ENCODE measurements around the gene PCIF1.
"Not testable (repeated sequence)": the region's sequence is repeated elsewhere in the genome, so short reads cannot be mapped to it uniquely, and the experiment has no call there.

The PCIF1 gene

GRCh38 chr20:45987108-45987780 lies 52.8 kb downstream of the PCIF1 start:
- no peaks in the 10 kb centered on the region for H3K36me3 ChIP-seq (ENCODE audit: insufficient read depth, low read length)
- no peak overlapping the region for H2AFZ ChIP-seq (ENCODE audit: low read length, unreplicated experiment)
- H3K4me1 ChIP-seq (ENCODE audit: control insufficient read depth, insufficient read depth, low read length, unreplicated experiment): no peaks in the 10 kb centered on the region
- no peak overlapping the region for H3K4me3 ChIP-seq (ENCODE audit: low read depth, low read length)
- no peaks in the 10 kb centered on the region for H3K79me2 ChIP-seq (ENCODE audit: control insufficient read depth, insufficient read depth, low read length, unreplicated experiment)
- no peaks in the 10 kb centered on the region for H3K27me3 ChIP-seq (ENCODE audit: insufficient read depth, low read length)
- no peak overlapping the region for H3K27ac ChIP-seq (ENCODE audit: low read depth, low read length)

DNA sequence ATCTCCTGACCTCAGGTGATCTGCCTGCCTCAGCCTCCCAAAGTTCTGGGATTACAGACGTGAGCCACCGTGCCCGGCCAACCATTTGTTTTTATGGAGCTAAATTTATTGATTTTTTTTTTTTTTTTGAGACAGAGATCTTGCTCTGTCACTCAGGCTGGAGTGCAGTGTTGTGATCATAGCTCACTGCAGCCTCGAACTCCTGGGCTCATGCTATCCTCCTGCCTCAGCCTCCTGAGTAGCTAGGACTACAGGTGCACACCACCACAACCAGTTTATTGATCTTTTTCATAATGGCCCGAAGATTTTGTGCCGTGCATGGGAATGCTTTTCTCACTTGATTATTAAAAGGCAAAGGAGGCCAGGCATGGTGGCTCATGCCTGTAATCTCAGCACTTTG lies 54.3 kb downstream of the PCIF1 start:
- H3K36me3 ChIP-seq (ENCODE audit: insufficient read depth, low read length); H3K27ac ChIP-seq (ENCODE audit: low read depth, low read length); H3K79me2 ChIP-seq (ENCODE audit: control insufficient read depth, insufficient read depth, low read length, unreplicated experiment); H2AFZ ChIP-seq (ENCODE audit: low read length, unreplicated experiment); H3K4me1 ChIP-seq (ENCODE audit: control insufficient read depth, insufficient read depth, low read length, unreplicated experiment); H3K27me3 ChIP-seq (ENCODE audit: insufficient read depth, low read length); H3K4me3 ChIP-seq (ENCODE audit: low read depth, low read length): not testable (repeated sequence)

- Histone ChIP-seq H2AFZ (ENCODE audit: low read length, unreplicated experiment) (no peak overlapping the region), H3K36me3 (ENCODE audit: insufficient read depth, low read length) (no peaks in the 10 kb centered on the region), H3K4me3 (ENCODE audit: low read depth, low read length) (no peak overlapping the region), H3K4me1 (ENCODE audit: control insufficient read depth, insufficient read depth, low read length, unreplicated experiment) (peaks cover 4% of the 10 kb centered on the region), H3K27ac (ENCODE audit: low read depth, low read length) (no peak overlapping the region), H3K27me3 (ENCODE audit: insufficient read depth, low read length) (no peaks in the 10 kb centered on the region), H3K79me2 (ENCODE audit: control insufficient read depth, insufficient read depth, low read length, unreplicated experiment) (no peaks in the 10 kb centered on the region)
Observed at GRCh38 chr20:45991616-45992015, 57.1 kb downstream of the PCIF1 start.

DNA sequence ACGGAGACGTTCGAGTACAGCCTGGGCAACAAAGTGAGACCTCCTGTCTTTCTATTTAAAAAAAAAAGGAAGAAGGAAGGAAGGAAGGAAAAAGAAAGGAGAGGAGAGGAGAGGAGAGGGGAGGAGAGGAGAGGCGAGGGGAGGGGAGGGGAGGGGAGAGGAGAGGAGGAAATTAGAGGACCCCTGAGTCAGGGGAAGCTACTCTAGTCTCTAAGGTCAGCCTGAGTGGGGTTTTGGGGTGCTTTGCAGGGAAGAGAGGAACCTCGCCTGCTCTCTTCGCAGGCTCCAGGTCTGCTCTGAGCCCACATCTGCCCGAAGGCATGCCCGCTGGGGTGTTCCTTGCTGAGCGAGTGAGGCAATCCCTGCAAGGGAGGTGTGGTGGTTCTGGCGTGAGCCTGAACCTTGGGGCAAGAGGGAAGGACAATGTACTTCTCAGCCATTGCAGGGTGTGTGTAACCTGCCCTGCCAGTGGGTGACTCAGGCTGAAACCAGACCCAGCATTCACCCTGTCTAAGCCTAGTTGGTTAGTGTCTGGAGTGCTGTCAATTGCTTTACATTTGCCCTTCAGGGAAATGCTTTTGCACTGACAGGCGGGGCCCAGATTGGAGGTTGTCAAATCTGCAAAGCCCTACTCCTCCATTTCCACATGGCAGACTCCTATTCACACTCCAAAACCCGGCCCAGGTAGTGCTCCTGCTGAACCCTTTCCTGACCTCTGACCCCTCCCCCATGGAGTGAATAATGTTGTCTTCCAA lies 58.9 kb downstream of the PCIF1 start:
- Histone ChIP-seq H3K27me3 (ENCODE audit: insufficient read depth, low read length) (no peaks in the 10 kb centered on the region), H3K36me3 (ENCODE audit: insufficient read depth, low read length) (no peaks in the 10 kb centered on the region), H2AFZ (ENCODE audit: low read length, unreplicated experiment) (no peak overlapping the region), H3K27ac (ENCODE audit: low read depth, low read length) (no peak overlapping the region), H3K79me2 (ENCODE audit: control insufficient read depth, insufficient read depth, low read length, unreplicated experiment) (no peaks in the 10 kb centered on the region), H3K4me1 (ENCODE audit: control insufficient read depth, insufficient read depth, low read length, unreplicated experiment) (peaks cover 4% of the 10 kb centered on the region), H3K4me3 (ENCODE audit: low read depth, low read length) (no peak overlapping the region)

- Histone ChIP-seq H3K27me3 (ENCODE audit: insufficient read depth, low read length) (no peaks in the 10 kb centered on the region), H3K36me3 (ENCODE audit: insufficient read depth, low read length) (no peaks in the 10 kb centered on the region), H3K79me2 (ENCODE audit: control insufficient read depth, insufficient read depth, low read length, unreplicated experiment) (no peaks in the 10 kb centered on the region), H3K4me3 (ENCODE audit: low read depth, low read length) (no peak overlapping the region), H2AFZ (ENCODE audit: low read length, unreplicated experiment) (no peak overlapping the region), H3K27ac (ENCODE audit: low read depth, low read length) (no peak overlapping the region), H3K4me1 (ENCODE audit: control insufficient read depth, insufficient read depth, low read length, unreplicated experiment) (peaks cover 4% of the 10 kb centered on the region)
Observed at GRCh38 chr20:45994761-45995493, 60.4 kb downstream of the PCIF1 start.

DNA sequence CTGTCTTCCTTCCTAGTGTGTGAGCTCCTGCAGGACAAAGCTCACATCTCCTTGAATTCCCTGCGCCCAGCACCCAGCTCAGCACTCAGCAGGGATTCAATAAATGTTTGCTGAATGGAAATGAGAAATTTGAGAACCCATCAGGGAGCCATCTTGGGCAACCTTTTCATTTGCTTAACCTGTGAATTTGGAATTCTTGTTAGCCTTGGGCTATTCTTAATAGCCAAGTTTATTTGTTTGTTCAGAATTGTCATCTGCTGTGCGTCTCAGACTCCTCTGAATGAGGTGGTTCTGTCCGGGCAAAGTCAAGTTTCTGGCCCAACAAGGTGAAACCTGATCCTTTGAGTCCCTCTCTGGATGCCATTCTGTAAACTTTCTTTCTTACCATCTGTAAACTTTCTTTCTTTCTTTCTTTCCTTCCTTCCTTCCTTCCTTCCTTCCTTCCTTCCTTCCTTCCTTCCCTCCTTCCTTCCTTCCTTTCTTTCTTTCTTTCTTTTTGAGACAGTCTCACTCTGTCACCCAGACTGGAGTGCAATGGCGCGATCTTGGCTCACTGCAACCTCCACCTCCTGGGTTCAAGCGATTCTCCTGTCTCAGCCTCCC lies 61.1 kb downstream of the PCIF1 start:
- H3K27ac ChIP-seq (ENCODE audit: low read depth, low read length); H3K4me3 ChIP-seq (ENCODE audit: low read depth, low read length); H3K27me3 ChIP-seq (ENCODE audit: insufficient read depth, low read length); H3K4me1 ChIP-seq (ENCODE audit: control insufficient read depth, insufficient read depth, low read length, unreplicated experiment); H2AFZ ChIP-seq (ENCODE audit: low read length, unreplicated experiment); H3K36me3 ChIP-seq (ENCODE audit: insufficient read depth, low read length); H3K79me2 ChIP-seq (ENCODE audit: control insufficient read depth, insufficient read depth, low read length, unreplicated experiment): not testable (repeated sequence)

GRCh38 chr20:45997187-45997586 lies 62.7 kb downstream of the PCIF1 start:
- Histone ChIP-seq H3K4me1 (ENCODE audit: control insufficient read depth, insufficient read depth, low read length, unreplicated experiment) (peaks cover 4% of the 10 kb centered on the region), H3K27me3 (ENCODE audit: insufficient read depth, low read length) (no peaks in the 10 kb centered on the region), H2AFZ (ENCODE audit: low read length, unreplicated experiment) (no peak overlapping the region), H3K27ac (ENCODE audit: low read depth, low read length) (no peak overlapping the region), H3K79me2 (ENCODE audit: control insufficient read depth, insufficient read depth, low read length, unreplicated experiment) (no peaks in the 10 kb centered on the region), H3K4me3 (ENCODE audit: low read depth, low read length) (no peak overlapping the region), H3K36me3 (ENCODE audit: insufficient read depth, low read length) (no peaks in the 10 kb centered on the region)

All from ACC112 (cell line).